ENCODE measurements around the gene KHK. TPM values are rescaled to one million over a fixed set of nuclear protein-coding genes. Genes with fewer than 3 reads are reported as not detected.

Gene KHK
- total RNA-seq, 1 experiment from 2014 or later, result 4.1 TPM

DNA sequence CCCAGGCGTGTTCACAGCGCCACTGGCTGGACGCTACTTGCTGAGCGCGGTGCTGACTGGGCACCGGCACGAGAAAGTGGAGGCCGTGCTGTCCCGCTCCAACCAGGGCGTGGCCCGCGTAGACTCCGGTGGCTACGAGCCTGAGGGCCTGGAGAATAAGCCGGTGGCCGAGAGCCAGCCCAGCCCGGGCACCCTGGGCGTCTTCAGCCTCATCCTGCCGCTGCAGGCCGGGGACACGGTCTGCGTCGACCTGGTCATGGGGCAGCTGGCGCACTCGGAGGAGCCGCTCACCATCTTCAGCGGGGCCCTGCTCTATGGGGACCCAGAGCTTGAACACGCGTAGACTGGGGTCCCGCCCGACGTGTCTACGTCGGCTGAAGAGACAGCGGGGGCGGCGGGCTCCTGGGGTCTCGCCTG, 891 bp upstream of the KHK start:
- no peaks in the 10 kb centered on the region for H4K20me1 ChIP-seq (ENCODE audit: insufficient read depth, low read depth, low read length)
- H3K4me3 ChIP-seq (ENCODE audit: low read length), result peak overlapping the region; percentile 65
- H3K9me3 ChIP-seq (ENCODE audit: low read length), result no peaks in the 10 kb centered on the region
- H3K36me3 ChIP-seq (ENCODE audit: insufficient read depth, low read length), result no peaks in the 10 kb centered on the region
- H2AFZ ChIP-seq (ENCODE audit: low read length), result peak overlapping the region; percentile 85; the same call in 1 of the 2 replicates
- no peak for DNase-seq
- no peak overlapping the region for H3K27ac ChIP-seq (ENCODE audit: low read length)
- peak overlapping the region; percentile 69 for H3K9ac ChIP-seq (ENCODE audit: low read length)
- no peaks in the 10 kb centered on the region for H3K9me2 ChIP-seq (replicated peaks; ENCODE audit: insufficient read depth, low read length)
- H3K27me3 ChIP-seq (ENCODE audit: low read length), result no peaks in the 10 kb centered on the region
- H3K4me1 ChIP-seq (ENCODE audit: low read length), result peaks cover 37% of the 10 kb centered on the region
- H3K79me2 ChIP-seq (ENCODE audit: low read length), result no peaks in the 10 kb centered on the region
- H3K4me2 ChIP-seq (ENCODE audit: low read depth, low read length, poor library complexity, severe bottlenecking), result peak overlapping the region; percentile 83

DNA sequence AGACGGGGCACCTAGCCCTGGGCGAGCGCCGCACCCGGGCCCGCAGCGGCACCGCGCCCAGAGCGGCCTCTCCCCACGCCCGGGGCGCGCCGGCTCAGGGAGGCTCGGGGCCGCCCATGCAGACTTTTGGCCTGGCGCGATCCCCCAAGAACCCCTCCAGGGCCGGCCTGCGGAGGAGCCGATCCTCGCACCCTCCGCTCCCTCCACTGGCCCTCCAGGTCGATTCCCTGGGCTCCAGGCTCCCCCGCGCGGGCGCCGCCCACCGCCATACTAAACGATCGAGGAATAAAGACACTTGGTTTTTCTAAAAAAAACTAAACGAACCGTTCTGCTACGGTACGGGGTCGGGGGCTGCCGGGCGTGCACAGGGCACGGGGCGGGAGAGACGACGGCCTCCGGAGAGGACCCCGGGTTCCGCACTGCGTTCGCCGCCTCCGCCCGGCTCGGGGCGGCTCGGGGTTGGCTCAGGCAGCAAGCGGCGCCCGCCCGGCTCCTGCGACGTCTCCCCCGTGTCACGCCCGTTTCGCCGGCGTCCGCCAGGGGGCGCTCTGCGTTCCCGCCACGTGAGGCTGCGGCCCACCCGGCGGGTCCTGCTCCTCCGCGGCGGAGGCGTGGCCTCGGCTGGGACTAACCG, 365 bp upstream of the KHK start:
- Histone ChIP-seq H3K27me3 (ENCODE audit: low read length) (no peaks in the 10 kb centered on the region), H3K4me1 (ENCODE audit: low read length) (peaks cover 33% of the 10 kb centered on the region), H3K4me3 (ENCODE audit: low read length) (peak overlapping the region; percentile 65)

DNA sequence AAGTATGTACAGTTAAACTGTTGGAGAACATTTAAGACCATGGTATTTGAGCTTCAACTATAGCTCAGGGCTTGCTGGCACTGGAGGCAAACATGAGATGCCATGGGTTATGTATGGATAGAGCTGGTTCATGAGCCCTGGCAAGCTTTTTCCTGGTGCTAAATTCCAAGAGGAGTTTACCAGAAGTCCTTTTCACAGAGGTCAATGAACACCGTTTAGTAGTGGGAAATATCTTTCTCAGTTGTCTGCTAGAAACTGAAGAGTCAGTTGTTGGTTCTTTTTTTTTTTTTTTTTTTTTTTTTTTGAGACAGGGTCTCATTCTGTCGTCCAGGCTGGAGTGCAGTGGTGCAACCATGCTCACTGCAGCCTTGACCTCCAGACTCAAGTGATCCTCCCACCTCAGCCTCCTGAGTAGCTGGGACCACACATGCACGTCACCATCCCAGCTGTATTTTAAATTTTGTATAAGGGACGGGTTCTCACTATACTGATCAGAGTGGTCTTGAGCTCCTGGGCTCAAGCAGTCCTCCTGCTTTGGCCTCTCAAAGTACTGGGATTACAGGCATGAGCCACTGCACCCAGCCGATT, 1.3 kb downstream of the KHK start:
- Histone ChIP-seq H4K20me1 (ENCODE audit: insufficient read depth, low read depth, low read length) (no peaks in the 10 kb centered on the region), H3K9me2 (replicated peaks; ENCODE audit: insufficient read depth, low read length) (no peaks in the 10 kb centered on the region), H3K9me3 (ENCODE audit: low read length) (no peaks in the 10 kb centered on the region), H3K27ac (ENCODE audit: low read length) (no peak overlapping the region), H3K4me3 (ENCODE audit: low read length) (no peak overlapping the region), H3K4me2 (ENCODE audit: low read depth, low read length, poor library complexity, severe bottlenecking) (no peak overlapping the region), H3K4me1 (ENCODE audit: low read length) (peaks cover 23% of the 10 kb centered on the region), H3K36me3 (ENCODE audit: insufficient read depth, low read length) (no peaks in the 10 kb centered on the region), H2AFZ (ENCODE audit: low read length) (no peak overlapping the region), H3K27me3 (ENCODE audit: low read length) (no peaks in the 10 kb centered on the region), H3K9ac (ENCODE audit: low read length) (no peak overlapping the region), H3K79me2 (ENCODE audit: low read length) (no peaks in the 10 kb centered on the region)
- DNase-seq, result no peak

More for the DNA sequence above, 365 bp upstream of the KHK start:
- H3K9me3 ChIP-seq (ENCODE audit: low read length), result no peaks in the 10 kb centered on the region
- H3K9ac ChIP-seq (ENCODE audit: low read length), result peak overlapping the region; percentile 69
- no peaks in the 10 kb centered on the region for H3K79me2 ChIP-seq (ENCODE audit: low read length)
- H3K36me3 ChIP-seq (ENCODE audit: insufficient read depth, low read length), result no peaks in the 10 kb centered on the region
- H4K20me1 ChIP-seq (ENCODE audit: insufficient read depth, low read depth, low read length), result no peaks in the 10 kb centered on the region
- peak overlapping the region; percentile 83 for H3K4me2 ChIP-seq (ENCODE audit: low read depth, low read length, poor library complexity, severe bottlenecking)
- H3K9me2 ChIP-seq (replicated peaks; ENCODE audit: insufficient read depth, low read length), result no peaks in the 10 kb centered on the region
- DNase-seq, result peak; percentile 97
- no peak overlapping the region for H3K27ac ChIP-seq (ENCODE audit: low read length)
- peak overlapping the region; percentile 85; the same call in 1 of the 2 replicates for H2AFZ ChIP-seq (ENCODE audit: low read length)

DNA sequence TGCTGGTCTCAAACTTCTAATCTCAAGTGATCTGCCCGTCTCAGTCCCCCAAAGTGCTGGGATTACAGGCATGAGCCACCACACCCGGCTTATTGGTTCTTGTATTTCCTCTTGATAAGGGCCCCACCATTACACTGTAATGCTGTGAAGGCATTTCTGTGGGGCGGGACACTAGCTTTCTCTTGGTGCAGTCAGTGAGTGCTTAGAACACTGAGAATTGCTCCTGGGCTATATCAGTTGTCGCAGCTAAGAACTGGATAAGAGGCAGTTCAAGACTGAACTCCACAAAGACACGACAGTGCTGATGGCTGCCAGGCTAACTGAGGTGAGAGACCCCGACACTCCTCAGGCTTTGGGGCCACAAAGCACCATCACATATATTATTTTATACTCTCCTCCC, 2.1 kb downstream of the KHK start:
- no peak overlapping the region for H3K4me3 ChIP-seq (ENCODE audit: low read length)
- no peak overlapping the region for H3K9ac ChIP-seq (ENCODE audit: low read length)
- H3K36me3 ChIP-seq (ENCODE audit: insufficient read depth, low read length), result no peaks in the 10 kb centered on the region

DNA sequence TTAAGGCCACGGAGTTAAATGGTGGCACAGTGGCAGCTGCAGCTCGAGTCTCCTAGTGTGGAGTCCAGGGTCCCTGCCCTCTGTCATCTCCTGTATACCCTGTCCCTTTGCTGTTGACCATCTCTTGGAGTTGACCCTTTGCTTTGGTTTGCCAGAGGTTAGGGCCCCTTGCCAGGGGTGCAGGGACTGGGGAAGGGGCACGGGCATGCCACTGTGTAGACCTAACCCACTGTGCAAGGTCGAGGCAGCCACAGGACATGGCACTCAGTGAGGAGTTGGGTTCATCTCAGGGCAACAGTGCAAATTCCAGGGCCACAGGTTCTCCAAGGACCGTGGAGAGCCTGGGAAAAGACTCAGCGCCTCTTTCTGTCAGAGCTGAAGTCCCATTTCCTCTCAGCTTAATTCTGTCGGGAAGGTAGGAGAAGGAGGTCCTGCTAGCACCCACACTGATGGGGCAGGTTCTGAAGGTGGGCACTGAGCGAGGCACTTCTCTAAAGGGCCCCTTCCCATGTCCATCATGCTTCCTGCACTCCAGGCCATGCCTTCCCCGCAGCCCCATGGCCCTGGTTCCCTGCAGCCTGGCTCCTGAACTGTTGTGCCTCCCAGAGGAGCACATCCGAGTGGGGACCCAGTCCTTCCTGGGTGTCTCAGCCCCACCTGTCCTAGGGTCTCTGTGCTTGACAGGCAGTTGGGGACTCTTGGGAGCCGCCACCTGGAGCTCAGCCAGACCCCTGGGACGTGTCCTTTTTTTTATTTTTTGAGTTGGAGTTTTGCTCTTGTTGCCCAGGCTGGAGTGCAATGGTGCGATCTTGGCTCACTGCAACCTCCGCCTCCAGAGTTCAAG, 2.8 kb downstream of the KHK start:
- H3K36me3 ChIP-seq (ENCODE audit: insufficient read depth, low read length), result no peaks in the 10 kb centered on the region
- no peaks in the 10 kb centered on the region for H3K79me2 ChIP-seq (ENCODE audit: low read length)
- no peak overlapping the region for H3K4me2 ChIP-seq (ENCODE audit: low read depth, low read length, poor library complexity, severe bottlenecking)
- no peak overlapping the region for H3K4me3 ChIP-seq (ENCODE audit: low read length)
- H4K20me1 ChIP-seq (ENCODE audit: insufficient read depth, low read depth, low read length), result no peaks in the 10 kb centered on the region
- H3K9me3 ChIP-seq (ENCODE audit: low read length), result no peaks in the 10 kb centered on the region
- no peaks in the 10 kb centered on the region for H3K9me2 ChIP-seq (replicated peaks; ENCODE audit: insufficient read depth, low read length)
- no peak overlapping the region for H3K9ac ChIP-seq (ENCODE audit: low read length)
- no peaks in the 10 kb centered on the region for H3K27me3 ChIP-seq (ENCODE audit: low read length)
- no peak overlapping the region for H2AFZ ChIP-seq (ENCODE audit: low read length)
- no peak overlapping the region for H3K27ac ChIP-seq (ENCODE audit: low read length)
- no peak for DNase-seq
- H3K4me1 ChIP-seq (ENCODE audit: low read length), result peaks cover 23% of the 10 kb centered on the region

More for the DNA sequence above, 2.1 kb downstream of the KHK start:
- no peaks in the 10 kb centered on the region for H3K9me3 ChIP-seq (ENCODE audit: low read length)
- H3K27me3 ChIP-seq (ENCODE audit: low read length), result no peaks in the 10 kb centered on the region
- H3K4me1 ChIP-seq (ENCODE audit: low read length), result peaks cover 23% of the 10 kb centered on the region
- H3K27ac ChIP-seq (ENCODE audit: low read length), result no peak overlapping the region
- no peaks in the 10 kb centered on the region for H4K20me1 ChIP-seq (ENCODE audit: insufficient read depth, low read depth, low read length)
- H2AFZ ChIP-seq (ENCODE audit: low read length), result no peak overlapping the region
- H3K79me2 ChIP-seq (ENCODE audit: low read length), result no peaks in the 10 kb centered on the region
- no peaks in the 10 kb centered on the region for H3K9me2 ChIP-seq (replicated peaks; ENCODE audit: insufficient read depth, low read length)
- no peak for DNase-seq
- no peak overlapping the region for H3K4me2 ChIP-seq (ENCODE audit: low read depth, low read length, poor library complexity, severe bottlenecking)

DNA sequence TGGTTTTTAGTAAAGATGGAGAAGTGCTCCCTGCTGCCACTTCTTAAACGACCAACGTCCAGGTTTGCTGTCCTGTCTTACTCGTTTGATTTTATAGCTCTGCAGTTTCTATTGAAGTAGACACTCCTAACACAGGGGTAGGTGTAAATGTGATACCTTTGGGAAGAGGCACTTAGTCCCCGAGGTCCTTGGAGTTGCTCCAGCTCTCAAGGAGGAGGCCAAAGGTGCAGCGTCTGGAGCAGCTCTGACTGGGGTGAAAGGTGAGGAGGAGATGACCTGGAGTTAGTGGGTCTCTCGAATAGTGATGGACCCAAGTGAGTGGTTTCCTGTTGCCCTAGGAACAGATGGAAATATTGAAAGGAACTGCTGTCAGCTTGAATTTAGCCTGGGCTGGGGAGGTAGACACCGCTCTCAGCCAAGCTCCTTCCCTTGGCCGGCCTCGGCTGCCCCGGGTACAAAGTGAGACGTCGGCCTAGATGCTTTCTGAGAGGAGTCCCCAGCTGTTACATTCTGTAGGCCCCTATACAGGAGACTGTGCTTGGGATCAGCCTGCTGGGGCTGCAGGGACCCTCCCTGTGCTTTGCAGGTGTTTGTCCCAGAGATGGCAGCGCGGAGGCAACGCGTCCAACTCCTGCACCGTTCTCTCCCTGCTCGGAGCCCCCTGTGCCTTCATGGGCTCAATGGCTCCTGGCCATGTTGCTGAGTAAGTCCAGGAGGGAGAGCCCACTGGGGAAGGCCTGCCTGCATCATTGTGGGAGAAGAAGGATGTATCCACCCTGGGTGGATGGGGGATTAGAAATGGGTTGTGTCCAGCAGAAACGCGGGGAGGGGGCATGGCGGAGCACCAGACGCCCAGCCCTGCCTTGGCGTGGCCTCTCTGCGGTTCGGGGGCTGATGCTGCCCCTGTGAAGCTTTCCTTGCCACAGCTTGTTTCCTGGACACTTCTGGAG, 5.4 kb downstream of the KHK start:
- no peak for DNase-seq
- H3K4me2 ChIP-seq (ENCODE audit: low read depth, low read length, poor library complexity, severe bottlenecking), result no peak overlapping the region
- H3K4me1 ChIP-seq (ENCODE audit: low read length), result peaks cover 15% of the 10 kb centered on the region
- H3K27ac ChIP-seq (ENCODE audit: low read length), result no peak overlapping the region
- no peaks in the 10 kb centered on the region for H3K36me3 ChIP-seq (ENCODE audit: insufficient read depth, low read length)
- no peaks in the 10 kb centered on the region for H4K20me1 ChIP-seq (ENCODE audit: insufficient read depth, low read depth, low read length)
- H3K9ac ChIP-seq (ENCODE audit: low read length), result no peak overlapping the region
- no peaks in the 10 kb centered on the region for H3K9me2 ChIP-seq (replicated peaks; ENCODE audit: insufficient read depth, low read length)
- H3K9me3 ChIP-seq (ENCODE audit: low read length), result no peaks in the 10 kb centered on the region
- no peak overlapping the region for H2AFZ ChIP-seq (ENCODE audit: low read length)
- H3K79me2 ChIP-seq (ENCODE audit: low read length), result no peaks in the 10 kb centered on the region
- no peaks in the 10 kb centered on the region for H3K27me3 ChIP-seq (ENCODE audit: low read length)
- H3K4me3 ChIP-seq (ENCODE audit: low read length), result no peak overlapping the region

DNA sequence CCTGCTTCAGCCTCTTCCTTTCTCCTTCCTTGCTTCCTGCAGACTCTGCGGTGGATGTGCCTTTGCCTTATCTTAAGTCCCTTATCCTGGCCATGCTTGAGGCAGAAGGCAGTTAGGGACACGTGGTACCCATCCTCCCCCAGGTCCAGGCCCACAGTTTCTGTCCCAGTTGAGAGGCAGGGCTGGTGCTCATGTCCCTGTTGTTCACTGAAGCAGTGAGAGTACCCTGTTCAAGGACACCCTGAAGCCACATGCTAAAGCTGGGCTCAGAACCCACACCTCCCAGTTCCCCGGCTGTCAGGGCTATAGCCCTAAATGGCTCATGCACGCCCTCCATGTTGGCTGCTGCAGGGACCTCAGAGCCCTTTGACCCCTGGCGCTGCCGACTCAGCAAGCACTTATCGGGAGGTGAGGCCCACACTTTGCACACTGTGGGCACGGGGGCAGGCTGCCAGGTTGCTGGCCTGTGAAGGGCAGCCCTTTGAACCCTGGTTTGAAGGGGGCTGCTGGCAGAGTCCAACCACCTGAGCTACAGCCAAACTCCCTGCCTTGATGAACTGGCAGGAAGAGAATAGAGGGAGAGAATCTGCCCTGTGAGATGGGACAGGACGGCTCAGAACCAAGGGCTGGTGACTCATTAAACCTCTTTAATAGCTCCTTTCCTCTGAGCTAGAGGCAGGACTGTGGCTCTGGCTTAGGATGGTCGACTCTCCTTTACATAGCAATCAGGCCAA, 6.3 kb downstream of the KHK start:
- Histone ChIP-seq H3K9me2 (replicated peaks; ENCODE audit: insufficient read depth, low read length) (no peaks in the 10 kb centered on the region), H3K4me1 (ENCODE audit: low read length) (peaks cover 8% of the 10 kb centered on the region), H3K9ac (ENCODE audit: low read length) (no peak overlapping the region), H2AFZ (ENCODE audit: low read length) (no peak overlapping the region), H4K20me1 (ENCODE audit: insufficient read depth, low read depth, low read length) (no peaks in the 10 kb centered on the region), H3K27me3 (ENCODE audit: low read length) (no peaks in the 10 kb centered on the region), H3K79me2 (ENCODE audit: low read length) (no peaks in the 10 kb centered on the region), H3K36me3 (ENCODE audit: insufficient read depth, low read length) (no peaks in the 10 kb centered on the region), H3K9me3 (ENCODE audit: low read length) (no peaks in the 10 kb centered on the region), H3K4me3 (ENCODE audit: low read length) (no peak overlapping the region), H3K4me2 (ENCODE audit: low read depth, low read length, poor library complexity, severe bottlenecking) (no peak overlapping the region), H3K27ac (ENCODE audit: low read length) (no peak overlapping the region)
- DNase-seq, result no peak

Data from Karpas-422 (cell line).